ENCODE measurements around the gene TENT4B. TPM values are rescaled to one million over a fixed set of nuclear protein-coding genes. Genes with fewer than 3 reads are reported as not detected.
A peak's percentile ranks its signal among the peaks of the same experiment; 100 is the strongest.

The TENT4B gene
- total RNA-seq, 1 donor from 2014 or later: 38.1 TPM

DNA sequence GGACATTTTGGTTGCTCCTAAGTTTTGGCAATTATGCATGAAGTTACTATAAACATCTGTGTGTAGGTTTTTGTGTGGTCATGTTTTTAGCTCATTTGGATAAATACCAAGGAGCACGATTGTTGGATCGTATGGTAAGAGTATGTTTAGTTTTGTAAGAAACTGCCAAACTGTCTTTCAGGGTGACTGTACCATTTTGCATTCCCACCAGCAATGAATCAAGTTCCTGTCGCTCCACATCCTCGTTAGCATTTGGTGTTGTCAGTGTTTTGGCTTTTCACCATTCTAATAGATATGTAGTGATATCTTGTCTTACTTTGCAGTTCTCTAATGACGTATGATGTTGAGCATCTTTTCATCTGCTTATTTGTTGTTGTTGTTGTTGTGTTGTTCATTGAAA lies 20.2 kb downstream of the TENT4B start:
- H3K36me3 ChIP-seq: no peaks in the 10 kb centered on the region
- TF ChIP-seq, protein P1, sequence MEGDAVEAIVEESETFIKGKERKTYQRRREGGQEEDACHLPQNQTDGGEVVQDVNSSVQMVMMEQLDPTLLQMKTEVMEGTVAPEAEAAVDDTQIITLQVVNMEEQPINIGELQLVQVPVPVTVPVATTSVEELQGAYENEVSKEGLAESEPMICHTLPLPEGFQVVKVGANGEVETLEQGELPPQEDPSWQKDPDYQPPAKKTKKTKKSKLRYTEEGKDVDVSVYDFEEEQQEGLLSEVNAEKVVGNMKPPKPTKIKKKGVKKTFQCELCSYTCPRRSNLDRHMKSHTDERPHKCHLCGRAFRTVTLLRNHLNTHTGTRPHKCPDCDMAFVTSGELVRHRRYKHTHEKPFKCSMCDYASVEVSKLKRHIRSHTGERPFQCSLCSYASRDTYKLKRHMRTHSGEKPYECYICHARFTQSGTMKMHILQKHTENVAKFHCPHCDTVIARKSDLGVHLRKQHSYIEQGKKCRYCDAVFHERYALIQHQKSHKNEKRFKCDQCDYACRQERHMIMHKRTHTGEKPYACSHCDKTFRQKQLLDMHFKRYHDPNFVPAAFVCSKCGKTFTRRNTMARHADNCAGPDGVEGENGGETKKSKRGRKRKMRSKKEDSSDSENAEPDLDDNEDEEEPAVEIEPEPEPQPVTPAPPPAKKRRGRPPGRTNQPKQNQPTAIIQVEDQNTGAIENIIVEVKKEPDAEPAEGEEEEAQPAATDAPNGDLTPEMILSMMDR (IDR thresholded peaks at IDR 0.05): no peak
- no peak overlapping the region for H3K27ac ChIP-seq
- peaks cover 0 to 33% of the 10 kb centered on the region in 2 donors for H3K4me1 ChIP-seq
- no peaks in the 10 kb centered on the region for H3K27me3 ChIP-seq
- H3K4me3 ChIP-seq: no peak overlapping the region
- H3K9me3 ChIP-seq: no peaks in the 10 kb centered on the region
- DNase-seq (ENCODE audit: low spot score in 2 of 2): no peak
- intact Hi-C loops (cut with DNase I): no loop called here

DNA sequence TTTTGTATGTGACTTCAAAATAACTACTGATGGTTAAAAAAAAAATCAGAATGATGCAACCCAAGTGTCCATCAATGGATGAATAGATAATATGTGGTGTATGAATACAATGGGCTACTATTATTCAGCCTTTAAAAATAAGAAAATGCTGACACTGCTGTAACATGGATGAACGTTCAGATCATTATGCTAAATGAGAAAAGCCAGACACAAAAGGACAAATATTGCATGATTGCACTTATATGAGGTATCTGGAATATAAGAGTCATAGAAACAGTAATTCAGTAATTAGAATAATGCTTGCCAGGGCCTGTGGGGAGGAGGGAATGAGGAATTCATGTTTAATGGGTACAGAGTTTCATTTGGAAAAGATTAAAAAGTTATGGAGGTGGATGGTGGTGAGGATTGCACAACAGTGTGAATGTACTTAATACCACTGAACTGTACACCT lies 25.4 kb downstream of the TENT4B start:
- no peaks in the 10 kb centered on the region for H3K36me3 ChIP-seq
- intact Hi-C loops (cut with DNase I): no loop called here
- peaks cover 4 to 23% of the 10 kb centered on the region in 2 donors for H3K4me1 ChIP-seq
- TF ChIP-seq, protein P1 (IDR thresholded peaks at IDR 0.05): no peak
- no peaks in the 10 kb centered on the region for H3K27me3 ChIP-seq
- no peak overlapping the region for H3K4me3 ChIP-seq
- no peak overlapping the region for H3K27ac ChIP-seq
- DNase-seq (ENCODE audit: low spot score in 2 of 2): no peak
- H3K9me3 ChIP-seq: no peaks in the 10 kb centered on the region

- no peak for DNase-seq (ENCODE audit: low spot score in 2 of 2)
- Histone ChIP-seq H3K36me3 (no peaks in the 10 kb centered on the region), H3K4me3 (no peak overlapping the region), H3K9me3 (no peaks in the 10 kb centered on the region), H3K27me3 (no peaks in the 10 kb centered on the region), H3K4me1 (peaks cover 4 to 34% of the 10 kb centered on the region in 2 donors), H3K27ac (no peak overlapping the region)
- TF ChIP-seq, protein P1 (IDR thresholded peaks at IDR 0.05): no peak
- intact Hi-C loops (cut with DNase I): loop anchor here (10.0 kb wide), 1 partner anchor 348 kb away; no protein-coding TSS in a partner anchor
Observed at GRCh38 chr16:50182441-50182840, 29.3 kb downstream of the TENT4B start.

- TF ChIP-seq, protein P1 (IDR thresholded peaks at IDR 0.05): no peak
- Histone ChIP-seq H3K4me1 (peaks cover 4 to 34% of the 10 kb centered on the region in 2 donors), H3K36me3 (no peaks in the 10 kb centered on the region), H3K27ac (peak overlapping the region in 1 of 2 donors; percentile 37), H3K9me3 (no peaks in the 10 kb centered on the region), H3K27me3 (no peaks in the 10 kb centered on the region), H3K4me3 (no peak overlapping the region)
- intact Hi-C loops (cut with DNase I): loop anchor here (1.0 to 10.0 kb wide), 2 partner anchors 30 to 349 kb away; partner anchors contain the start of gene TENT4B
- DNase-seq (ENCODE audit: low spot score in 2 of 2): no peak
Observed at GRCh38 chr16:50183316-50183715, 30.2 kb downstream of the TENT4B start.

- Histone ChIP-seq H3K4me3 (no peak overlapping the region), H3K9me3 (no peaks in the 10 kb centered on the region), H3K4me1 (peaks cover 4 to 42% of the 10 kb centered on the region in 2 donors), H3K36me3 (no peaks in the 10 kb centered on the region), H3K27me3 (no peaks in the 10 kb centered on the region), H3K27ac (peak overlapping the region; percentile 6 to 54)
- no peak for DNase-seq (ENCODE audit: low spot score in 2 of 2)
- TF ChIP-seq, protein P1 (IDR thresholded peaks at IDR 0.05): no peak
- intact Hi-C loops (cut with DNase I): loop anchor here (10.0 kb wide), 1 partner anchor 350 kb away; no protein-coding TSS in a partner anchor
Observed at GRCh38 chr16:50185005-50185505, 31.9 kb downstream of the TENT4B start.
